PC-9 (cell line): Measurements from ENCODE around the gene MR1.
"Not testable (repeated sequence)": the region's sequence is repeated elsewhere in the genome, so short reads cannot be mapped to it uniquely, and the experiment has no call there.

Experiments
- CTCF ChIP-seq: fragments of 200-600 bp; sonication (generic); conservative IDR thresholded peaks from 2 replicates; pipeline ENCODE4 v1.6.1; 2017; ENCODE audit warnings: mixed run types, antibody characterized with exemption, mild to moderate bottlenecking, moderate library complexity
- EZH2 ChIP-seq: fragments of 200-600 bp; sonication (generic); IDR thresholded peaks from 2 replicates; pipeline ENCODE4 v1.8.0; 2017; ENCODE audit warnings: antibody characterized with exemption, low read depth

GRCh38 chr1:181035210-181035609 is 1.4 kb downstream of the MR1 start:
- not testable (repeated sequence) for TF ChIP-seq CTCF, EZH2
